Lower lobe of right lung (tissue), 2 donors: ENCODE results near the gene DGKB. TPM values are rescaled to one million over a fixed set of nuclear protein-coding genes. Genes with fewer than 3 reads are reported as not detected.
"Not testable (repeated sequence)": the region's sequence is repeated elsewhere in the genome, so short reads cannot be mapped to it uniquely, and the experiment has no call there.

Experiments
- ATAC-seq, 2 donors: fragments of 200-7000 bp; cut with Tn5 transposase; one replicate each; pipeline ENCODE4 v1.9.1; 2020 to 2022; ENCODE audit warnings: mild to moderate bottlenecking in 2 of 2, moderate library complexity in 2 of 2
- DNase-seq: peaks from one replicate; pipeline ENCODE4 v3.0.0-alpha.2; 2020
- H3K27ac ChIP-seq: fragments of 200-600 bp; one replicate; pipeline ENCODE4 v1.8.0; 2022
- H3K27me3 ChIP-seq: fragments of 200-600 bp; one replicate; pipeline ENCODE4 v1.8.0; 2022; ENCODE audit warnings: low read depth
- H3K36me3 ChIP-seq: fragments of 200-600 bp; one replicate; pipeline ENCODE4 v1.8.0; 2022; ENCODE audit warnings: mild to moderate bottlenecking
- H3K4me1 ChIP-seq: fragments of 200-600 bp; one replicate; pipeline ENCODE4 v1.8.0; 2022
- H3K4me3 ChIP-seq: fragments of 200-600 bp; one replicate; pipeline ENCODE4 v1.8.0; 2022; ENCODE audit warnings: mild to moderate bottlenecking
- H3K9me3 ChIP-seq: fragments of 200-600 bp; one replicate; pipeline ENCODE4 v1.8.0; 2022
- CTCF ChIP-seq: fragments of 200-600 bp; IDR thresholded peaks from one replicate; pipeline ENCODE4 v1.8.0; 2022; ENCODE audit warnings: antibody characterized with exemption, mild to moderate bottlenecking
- intact Hi-C: fragments of 100-400 bp; cut with DNase I; formaldehyde crosslinking; loops from one replicate; pipeline ENCODE4 v1.11.0; 2022
- total RNA-seq: library from RNA; stranded (reverse); fragmentation: NEBNext Ultra II Directional; extraction: Animal tissue kit (Norgen Biotek cat#: 25700); gene quantifications from one replicate; pipeline ENCODE4 v1.2.1, GENCODE V29; 2021
- donor health status: DM: no; HTN: yes; CAD: no; lungs with severe emphysema.

Gene DGKB
- total RNA-seq, 1 donor from 2014 or later = 0.09 TPM

GRCh38 chr7:14487701-14488395 lies 414.7 kb downstream of the DGKB start:
- Histone ChIP-seq H3K36me3 (no peaks in the 10 kb centered on the region), H3K27ac (no peak overlapping the region), H3K9me3 (no peaks in the 10 kb centered on the region), H3K27me3 (no peaks in the 10 kb centered on the region), H3K4me1 (no peaks in the 10 kb centered on the region), H3K4me3 (no peak overlapping the region)
- no peak for TF ChIP-seq CTCF
- DNase-seq (no peak), ATAC-seq (no peak)
- intact Hi-C loops = no loop called here

- ATAC-seq = no peak
- no peak overlapping the region for H3K27ac ChIP-seq
- no peaks in the 10 kb centered on the region for H3K36me3 ChIP-seq
- no peak for DNase-seq
- H3K4me1 ChIP-seq = no peaks in the 10 kb centered on the region
- H3K4me3 ChIP-seq = no peak overlapping the region
- no peak for TF ChIP-seq CTCF
- no peaks in the 10 kb centered on the region for H3K9me3 ChIP-seq
- no peaks in the 10 kb centered on the region for H3K27me3 ChIP-seq
- intact Hi-C loops = no loop called here
Measured at GRCh38 chr7:14483663-14484062, 418.9 kb downstream of the DGKB start.

- Histone ChIP-seq H3K27ac (no peak overlapping the region), H3K27me3 (no peaks in the 10 kb centered on the region), H3K4me3 (no peak overlapping the region), H3K9me3 (no peaks in the 10 kb centered on the region), H3K4me1 (no peaks in the 10 kb centered on the region), H3K36me3 (no peaks in the 10 kb centered on the region)
- TF ChIP-seq CTCF = no peak
- ATAC-seq = no peak
- DNase-seq = no peak
- intact Hi-C loops = no loop called here
Measured at GRCh38 chr7:14480281-14480680, 422.3 kb downstream of the DGKB start.

GRCh38 chr7:14478834-14479510 lies 423.6 kb downstream of the DGKB start:
- no peak overlapping the region for H3K4me3 ChIP-seq
- no peaks in the 10 kb centered on the region for H3K27me3 ChIP-seq
- ATAC-seq (no peak), DNase-seq (no peak)
- H3K4me1 ChIP-seq = no peaks in the 10 kb centered on the region
- H3K9me3 ChIP-seq = no peaks in the 10 kb centered on the region
- intact Hi-C loops = no loop called here
- no peak overlapping the region for H3K27ac ChIP-seq
- no peak for TF ChIP-seq CTCF
- no peaks in the 10 kb centered on the region for H3K36me3 ChIP-seq

GRCh38 chr7:14461716-14462115 lies 440.8 kb downstream of the DGKB start:
- H3K4me1 ChIP-seq, DNase-seq, H3K4me3 ChIP-seq, H3K9me3 ChIP-seq, ATAC-seq, intact Hi-C loops, H3K36me3 ChIP-seq, H3K27me3 ChIP-seq, H3K27ac ChIP-seq: not testable (repeated sequence)

GRCh38 chr7:14458846-14459245 lies 443.7 kb downstream of the DGKB start:
- ATAC-seq, H3K9me3 ChIP-seq, H3K4me1 ChIP-seq, H3K27ac ChIP-seq, H3K4me3 ChIP-seq, H3K36me3 ChIP-seq, H3K27me3 ChIP-seq: not testable (repeated sequence)
- DNase-seq = peak; percentile 32
- intact Hi-C loops = loop anchor here (5.0 kb wide), 1 partner anchor 1177 kb away; no protein-coding TSS in a partner anchor
